Embryonic facial prominence (tissue), 1 donor: ENCODE measurements around the gene SLX9.
"Not testable (repeated sequence)": the region's sequence is repeated elsewhere in the genome, so short reads cannot be mapped to it uniquely, and the experiment has no call there.

Source experiments
- DNase-seq: peaks from one replicate; pipeline ENCODE4 v3.0.0-alpha.2; 2016; ENCODE audit errors: extremely low spot score

SLX9 gene

DNA sequence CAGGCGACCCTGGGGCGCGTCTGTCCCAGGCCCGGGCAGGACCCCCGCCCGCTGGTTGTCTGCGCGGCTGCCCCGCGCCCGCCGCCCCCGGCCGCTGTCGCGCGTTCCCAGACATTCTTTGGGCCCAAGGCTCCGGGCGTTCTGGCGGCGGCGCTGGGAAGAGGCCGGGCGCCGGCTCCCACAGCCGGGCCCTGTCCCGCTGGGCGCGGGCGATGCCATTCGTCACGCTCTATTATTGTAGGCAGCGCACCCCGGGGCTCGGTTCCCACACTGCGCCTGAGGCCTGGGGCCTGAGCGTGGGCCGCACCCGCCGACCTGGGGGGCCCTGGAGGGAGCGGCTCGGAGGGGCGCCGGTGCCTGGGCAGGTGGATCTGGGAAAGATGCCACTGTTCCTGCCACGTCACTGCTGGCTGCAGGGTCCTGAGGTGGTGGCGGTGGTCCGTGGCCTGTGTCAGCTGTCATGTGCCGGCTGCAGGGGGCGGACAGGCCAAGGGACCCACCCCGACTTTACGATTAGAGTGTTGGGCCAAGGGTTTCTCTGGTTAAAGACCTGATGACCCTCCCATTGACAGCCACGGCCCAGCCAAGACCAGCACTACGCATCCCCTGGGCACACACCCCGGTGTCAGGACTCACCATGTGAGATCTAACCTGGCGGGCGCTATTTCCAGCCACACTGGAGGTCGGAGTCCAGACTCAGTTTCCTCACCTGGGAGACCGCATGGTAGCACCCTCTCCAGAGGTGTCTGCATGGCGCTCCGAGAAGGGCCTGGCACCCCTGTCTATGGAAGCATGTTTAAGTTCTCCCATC lies 79.5 kb downstream of the SLX9 start:
- no peak for DNase-seq

DNA sequence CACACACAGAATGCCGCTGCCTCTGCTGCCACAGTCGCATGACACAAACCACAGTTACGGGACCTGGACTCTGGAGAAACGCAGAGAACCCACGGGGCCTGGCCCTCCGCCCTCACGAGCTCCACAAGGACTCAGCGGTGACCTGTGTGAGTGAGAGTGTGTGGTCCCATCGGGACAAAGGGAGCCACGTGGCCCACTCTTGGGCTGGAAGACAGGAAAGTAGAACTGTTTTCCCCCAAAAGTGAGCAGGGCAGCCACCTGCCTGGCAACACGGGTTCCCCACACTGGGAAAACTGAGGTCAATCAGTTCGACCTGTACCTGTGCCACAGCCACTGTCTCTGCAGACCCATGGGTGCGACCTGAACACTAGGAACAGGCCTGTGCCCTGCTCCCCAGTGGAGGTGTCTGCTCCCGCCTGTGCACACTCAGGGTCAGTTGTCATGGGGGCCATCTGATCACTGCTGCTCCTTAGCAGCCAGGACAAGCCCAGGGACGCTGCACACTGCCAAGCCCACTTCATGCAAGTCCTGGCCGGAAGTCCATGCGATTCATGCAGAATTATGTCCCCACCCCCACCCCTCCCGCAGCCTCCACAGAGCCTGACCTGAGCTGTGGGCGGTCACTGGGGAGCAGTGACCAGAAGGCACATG lies 80.2 kb downstream of the SLX9 start:
- no peak for DNase-seq

DNA sequence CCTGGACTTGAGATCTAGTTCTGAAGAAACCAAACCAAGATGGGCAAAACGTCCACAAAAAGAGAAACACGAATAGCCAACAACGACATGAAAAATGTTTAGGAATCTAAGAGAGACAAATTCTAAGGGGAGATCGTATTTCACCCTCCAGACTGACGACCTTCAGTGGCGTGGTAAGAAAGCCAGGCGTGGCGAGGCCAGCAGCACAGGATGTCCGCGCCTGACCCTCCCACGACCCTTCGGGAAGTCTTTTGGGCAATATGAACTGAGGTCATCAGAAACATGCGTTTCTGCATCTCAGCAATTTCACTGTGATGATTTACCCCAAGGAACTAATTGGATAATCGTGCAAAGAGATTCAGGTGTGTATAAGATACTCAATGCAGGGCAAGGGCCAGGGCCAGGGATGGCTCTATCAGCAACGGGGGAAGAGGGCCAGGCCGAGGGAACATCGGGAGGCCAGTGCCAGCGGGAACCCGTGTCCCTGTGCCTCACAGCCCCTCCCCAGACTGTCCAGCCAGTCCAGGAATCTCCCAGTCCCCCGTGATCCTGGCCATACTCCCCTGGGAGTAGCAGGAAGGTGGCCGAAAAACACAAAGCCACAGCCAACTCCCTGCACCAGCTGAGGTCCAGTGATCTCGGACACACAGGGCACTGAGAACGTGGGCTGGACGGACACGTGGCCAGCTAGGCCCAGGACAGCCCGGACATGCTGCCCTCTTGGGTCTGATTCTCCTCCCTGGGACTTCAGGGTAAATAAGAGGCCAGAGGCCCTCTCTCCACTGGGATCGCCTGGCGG lies 81.0 kb downstream of the SLX9 start:
- DNase-seq = no peak

DNA sequence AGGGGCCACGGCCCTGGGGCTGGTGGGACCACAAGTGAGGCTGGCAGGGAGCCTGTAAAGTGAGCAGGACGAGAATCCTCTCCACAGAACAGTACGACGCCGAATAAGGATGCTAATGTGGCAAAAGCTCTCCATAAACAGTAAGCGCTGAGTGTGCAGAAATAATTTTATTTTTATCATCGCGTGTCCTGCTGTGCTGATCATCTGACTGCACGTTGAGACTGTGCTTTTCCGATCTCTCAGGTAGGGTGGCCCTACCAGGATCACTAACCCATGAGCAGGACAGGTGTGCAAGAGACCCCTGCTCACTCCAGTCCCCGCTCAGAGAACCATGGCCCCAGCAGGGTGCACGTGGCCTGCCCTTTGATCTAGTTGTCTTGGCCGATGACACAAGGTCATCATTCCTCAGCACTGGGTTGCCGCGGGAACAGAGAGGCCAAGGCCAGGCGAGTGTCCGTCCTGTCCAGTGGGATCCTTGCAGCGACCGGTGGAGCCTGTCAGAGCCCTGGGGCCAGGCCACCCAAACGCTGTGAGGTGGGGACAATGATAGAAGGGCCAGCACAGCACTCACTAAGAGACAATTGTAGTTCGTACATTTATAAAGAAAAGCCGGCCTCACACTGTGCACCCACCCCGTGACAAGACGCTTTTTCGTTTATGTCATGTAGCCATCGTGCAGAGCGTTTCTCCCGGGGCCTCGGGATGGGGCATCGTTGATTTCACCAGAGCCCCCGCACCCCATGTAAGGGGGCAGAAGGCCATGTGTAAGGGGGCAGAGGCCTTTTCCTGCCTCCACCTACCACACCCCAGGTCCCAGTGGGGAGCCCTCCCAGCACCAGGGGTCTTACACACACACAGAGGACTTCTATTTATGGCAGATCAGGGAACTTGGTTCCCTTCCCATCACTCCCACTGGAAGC lies 81.9 kb downstream of the SLX9 start:
- no peak for DNase-seq

DNA sequence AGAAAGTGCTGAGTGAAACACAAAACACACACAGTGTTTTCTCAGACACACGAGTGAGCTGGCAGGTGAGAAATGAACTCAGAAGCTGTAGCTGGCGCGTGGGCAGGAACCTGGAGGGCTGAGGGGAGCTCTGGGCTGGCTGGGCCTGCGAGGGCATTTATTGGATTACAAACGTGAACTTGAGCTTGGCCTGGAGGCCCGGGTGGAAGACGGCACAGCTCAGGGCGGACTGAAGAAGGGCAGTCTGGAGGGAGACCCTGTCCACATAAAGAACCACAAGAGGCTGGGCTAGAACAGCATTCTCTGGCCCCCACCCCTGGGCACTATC lies 82.5 kb downstream of the SLX9 start:
- DNase-seq = no peak

DNA sequence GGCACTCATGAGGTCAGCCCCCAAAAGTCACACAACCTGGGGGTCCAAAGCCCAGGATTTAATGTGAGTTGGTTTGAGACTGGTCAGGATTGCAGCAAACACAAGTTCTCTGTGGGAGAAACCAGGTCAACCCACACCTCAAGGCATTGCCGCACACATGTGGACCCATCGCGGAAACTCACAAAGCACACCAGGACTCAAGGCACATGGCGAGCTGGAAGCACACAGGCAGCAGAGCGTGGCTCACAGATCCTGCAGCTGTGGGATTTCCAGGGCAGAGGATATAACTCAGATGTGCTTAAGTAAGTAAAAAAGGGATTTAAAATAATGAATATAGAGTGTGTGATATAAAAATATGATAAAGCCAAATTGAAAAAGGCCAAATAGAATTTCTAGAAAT lies 82.9 kb downstream of the SLX9 start:
- no peak for DNase-seq

DNA sequence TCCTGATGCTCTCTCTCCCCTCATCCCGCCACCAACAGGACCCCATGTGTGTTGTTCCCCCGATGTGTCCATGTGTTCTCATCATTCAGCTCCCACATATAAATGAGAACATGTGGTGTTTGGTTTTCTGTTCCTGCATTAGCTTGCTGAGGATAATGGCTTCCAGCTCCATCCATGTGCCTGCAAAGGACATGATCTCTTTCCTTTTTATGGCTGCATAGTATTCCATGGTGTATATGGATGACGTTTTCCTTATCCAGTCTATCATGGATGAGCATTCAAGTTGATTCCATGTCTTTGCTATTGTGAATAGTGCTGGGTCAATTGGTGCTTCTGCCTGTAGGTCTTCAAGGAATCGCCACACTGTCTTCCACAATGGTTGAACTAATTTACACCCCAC lies 84.7 kb downstream of the SLX9 start:
- DNase-seq = not testable (repeated sequence)

DNA sequence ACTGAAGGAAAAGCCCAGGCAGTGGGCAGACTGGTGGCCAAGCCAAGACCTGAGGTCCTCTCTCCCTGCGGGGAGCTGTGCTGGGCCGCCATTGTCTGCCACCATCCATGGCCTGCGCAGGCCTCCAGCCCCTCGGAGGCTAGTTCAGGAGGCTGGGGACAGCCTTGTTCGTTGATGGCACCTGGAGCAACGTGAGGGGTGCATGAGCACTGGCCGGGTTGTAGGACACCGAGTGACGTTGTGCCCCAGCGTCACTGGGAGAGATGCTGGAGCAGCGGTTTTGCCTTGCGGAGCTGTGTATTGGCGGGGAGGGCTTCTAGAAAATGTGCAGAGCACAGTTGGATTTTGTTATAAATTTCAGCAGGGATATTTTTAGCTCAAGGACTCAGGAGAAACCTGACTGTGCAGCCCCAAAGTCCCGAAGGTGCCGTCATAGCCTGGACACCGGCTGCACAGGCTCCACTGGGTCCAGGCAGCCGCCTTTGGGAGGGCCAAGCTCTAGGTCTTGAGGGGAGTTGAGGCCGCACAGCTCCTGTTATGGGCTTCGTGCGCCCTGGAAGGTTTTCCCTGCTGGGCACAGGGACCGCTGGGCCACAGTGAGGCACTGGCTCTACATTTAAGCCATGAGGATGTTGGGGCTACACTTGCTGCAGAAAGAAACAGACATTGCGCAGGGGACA lies 86.4 kb downstream of the SLX9 start:
- DNase-seq = no peak
